22Rv1 (cell line): ENCODE data around the gene PID1.

ENCODE experiments used
- H3K27ac ChIP-seq: fragments of 450-650 bp; 2 replicates; pipeline ENCODE4 v1.5.1; 2017
- CTCF ChIP-seq: fragments of 450-650 bp; IDR thresholded peaks from 2 replicates; pipeline ENCODE4 v1.5.1; 2017; ENCODE audit warnings: mild to moderate bottlenecking
- ZFX ChIP-seq: fragments of 450-650 bp; IDR thresholded peaks from 2 replicates; pipeline ENCODE4 v1.6.1; 2017; ENCODE audit warnings: antibody characterized with exemption, borderline replicate concordance

Gene PID1

GRCh38 chr2:229273723-229274338 is 2.7 kb upstream of the PID1 start:
- no peak overlapping the region for H3K27ac ChIP-seq
- TF ChIP-seq CTCF (peak; percentile 83), ZFX (no peak)

- H3K27ac ChIP-seq, result no peak overlapping the region
- TF ChIP-seq ZFX (no peak), CTCF (no peak)
Observed at GRCh38 chr2:229273006-229273722, 2.1 kb upstream of the PID1 start.

- no peak for TF ChIP-seq ZFX
- H3K27ac ChIP-seq, result no peak overlapping the region
Observed at GRCh38 chr2:229269941-229270340, 1.1 kb downstream of the PID1 start.

- no peak overlapping the region for H3K27ac ChIP-seq
- TF ChIP-seq ZFX, result no peak
- TF ChIP-seq CTCF, result no peak
Observed at GRCh38 chr2:229269146-229269545, 1.9 kb downstream of the PID1 start.

- TF ChIP-seq ZFX, result no peak
- TF ChIP-seq CTCF, result no peak
- H3K27ac ChIP-seq, result no peak overlapping the region
Observed at GRCh38 chr2:229268626-229269025, 2.5 kb downstream of the PID1 start.

GRCh38 chr2:229267080-229267479 is 4.0 kb downstream of the PID1 start:
- no peak overlapping the region for H3K27ac ChIP-seq
- TF ChIP-seq CTCF, result no peak
- no peak for TF ChIP-seq ZFX

- TF ChIP-seq CTCF, result no peak
- TF ChIP-seq ZFX, result no peak
- H3K27ac ChIP-seq, result no peak overlapping the region
Observed at GRCh38 chr2:229265727-229266126, 5.4 kb downstream of the PID1 start.
